Breast epithelium (tissue), 3 donors: ENCODE data around the gene ARPP21.

ENCODE experiments used
- POLR2A ChIP-seq: fragments of 450-650 bp; IDR thresholded peaks from one replicate; pipeline ENCODE4 v1.6.1; 2016; ENCODE audit warnings: antibody characterized with exemption, mild to moderate bottlenecking, moderate library complexity
- TF ChIP-seq, protein P1 (sequence below), 3 donors: fragments of 450-650 bp; IDR thresholded peaks; one replicate each; pipeline ENCODE4 v1.5.1; 2016 to 2017; ENCODE audit warnings: antibody characterized with exemption in 3 of 3, mild to moderate bottlenecking in 3 of 3, moderate library complexity in 3 of 3

DNA sequence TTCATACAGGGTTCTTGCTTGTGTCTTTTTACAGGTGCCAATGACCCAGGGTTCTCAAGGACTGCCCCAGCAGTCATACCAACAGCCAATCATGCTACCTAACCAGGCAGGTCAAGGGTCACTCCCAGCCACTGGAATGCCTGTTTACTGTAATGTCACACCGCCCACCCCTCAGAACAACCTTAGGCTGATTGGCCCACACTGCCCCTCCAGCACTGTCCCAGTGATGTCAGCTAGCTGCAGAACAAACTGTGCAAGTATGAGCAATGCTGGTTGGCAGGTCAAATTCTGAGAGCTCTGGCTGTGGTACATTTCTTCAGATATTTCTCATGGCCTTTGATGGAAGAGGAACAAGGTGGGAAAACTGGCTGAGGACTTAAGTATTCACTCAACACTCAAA lies 154.3 kb downstream of the ARPP21 start:
- TF ChIP-seq POLR2A: no peak
- TF ChIP-seq, protein P1, sequence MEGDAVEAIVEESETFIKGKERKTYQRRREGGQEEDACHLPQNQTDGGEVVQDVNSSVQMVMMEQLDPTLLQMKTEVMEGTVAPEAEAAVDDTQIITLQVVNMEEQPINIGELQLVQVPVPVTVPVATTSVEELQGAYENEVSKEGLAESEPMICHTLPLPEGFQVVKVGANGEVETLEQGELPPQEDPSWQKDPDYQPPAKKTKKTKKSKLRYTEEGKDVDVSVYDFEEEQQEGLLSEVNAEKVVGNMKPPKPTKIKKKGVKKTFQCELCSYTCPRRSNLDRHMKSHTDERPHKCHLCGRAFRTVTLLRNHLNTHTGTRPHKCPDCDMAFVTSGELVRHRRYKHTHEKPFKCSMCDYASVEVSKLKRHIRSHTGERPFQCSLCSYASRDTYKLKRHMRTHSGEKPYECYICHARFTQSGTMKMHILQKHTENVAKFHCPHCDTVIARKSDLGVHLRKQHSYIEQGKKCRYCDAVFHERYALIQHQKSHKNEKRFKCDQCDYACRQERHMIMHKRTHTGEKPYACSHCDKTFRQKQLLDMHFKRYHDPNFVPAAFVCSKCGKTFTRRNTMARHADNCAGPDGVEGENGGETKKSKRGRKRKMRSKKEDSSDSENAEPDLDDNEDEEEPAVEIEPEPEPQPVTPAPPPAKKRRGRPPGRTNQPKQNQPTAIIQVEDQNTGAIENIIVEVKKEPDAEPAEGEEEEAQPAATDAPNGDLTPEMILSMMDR (IDR thresholded peaks at IDR 0.05): no peak
